ENCODE data around the gene USHBP1. TPM values are rescaled to one million over a fixed set of nuclear protein-coding genes. Genes with fewer than 3 reads are reported as not detected.

USHBP1 gene
- total RNA-seq, 1 donor from 2014 or later = 54.2 TPM

DNA sequence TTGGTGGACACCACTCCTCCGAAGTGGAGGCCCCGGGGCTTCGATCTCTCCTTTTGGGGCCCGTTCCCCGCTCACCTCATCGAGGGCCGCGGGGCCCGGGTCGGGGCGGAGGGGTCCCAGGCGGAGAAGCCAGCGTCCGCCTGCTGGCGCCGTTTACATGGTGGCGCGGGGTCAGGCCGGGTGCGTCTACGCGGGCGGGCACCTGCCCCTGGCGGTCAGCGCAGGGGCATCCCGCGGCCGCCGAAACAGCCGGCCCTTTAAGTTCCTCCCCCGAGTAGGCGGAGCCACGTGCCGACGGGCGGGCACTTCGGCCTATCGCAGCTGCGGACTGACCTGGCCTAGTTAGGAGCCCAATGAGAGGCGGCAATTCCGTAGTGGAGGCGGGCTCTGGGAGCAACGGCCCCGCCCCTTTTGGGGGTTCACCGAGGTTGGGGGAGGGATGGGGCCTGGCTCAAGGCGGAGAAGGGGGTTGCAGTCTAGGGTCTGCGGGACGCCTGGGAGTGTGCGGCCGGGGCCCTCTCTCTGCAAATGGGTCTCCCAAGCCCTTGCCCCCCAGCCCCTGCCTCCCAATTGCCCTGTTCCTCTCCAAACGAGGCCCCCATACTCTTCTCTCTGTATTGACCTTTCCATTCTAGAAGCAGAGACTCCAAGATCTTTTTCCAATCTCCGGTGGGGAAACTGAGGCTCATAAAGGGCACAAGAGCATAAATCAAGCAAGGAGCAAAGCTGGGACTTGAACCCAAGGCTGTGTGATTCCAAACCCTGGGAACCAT, 38.8 kb upstream of the USHBP1 start, which contains the start of gene ABHD8:
ABHD8 (minus strand) TSS at position 259 of the 773 bp plus-strand sequence. CDS start 1,809 bp downstream, outside the sequence.
- Mint-ChIP-seq H3K9me3 (ENCODE audit: unreplicated experiment) (no peaks in the 10 kb centered on the region), H3K4me1 (ENCODE audit: unreplicated experiment) (peaks cover 17% of the 10 kb centered on the region), H3K4me3 (ENCODE audit: unreplicated experiment) (peak within 1 kb of the TSS; percentile 79), H3K36me3 (ENCODE audit: low read depth, unreplicated experiment) (peaks cover 6% of the 10 kb centered on the region), H3K27ac (ENCODE audit: unreplicated experiment) (no peak within 1 kb of the TSS), H3K27me3 (ENCODE audit: unreplicated experiment) (peaks cover 3% of the 10 kb centered on the region)
- TF ChIP-seq, protein P1, sequence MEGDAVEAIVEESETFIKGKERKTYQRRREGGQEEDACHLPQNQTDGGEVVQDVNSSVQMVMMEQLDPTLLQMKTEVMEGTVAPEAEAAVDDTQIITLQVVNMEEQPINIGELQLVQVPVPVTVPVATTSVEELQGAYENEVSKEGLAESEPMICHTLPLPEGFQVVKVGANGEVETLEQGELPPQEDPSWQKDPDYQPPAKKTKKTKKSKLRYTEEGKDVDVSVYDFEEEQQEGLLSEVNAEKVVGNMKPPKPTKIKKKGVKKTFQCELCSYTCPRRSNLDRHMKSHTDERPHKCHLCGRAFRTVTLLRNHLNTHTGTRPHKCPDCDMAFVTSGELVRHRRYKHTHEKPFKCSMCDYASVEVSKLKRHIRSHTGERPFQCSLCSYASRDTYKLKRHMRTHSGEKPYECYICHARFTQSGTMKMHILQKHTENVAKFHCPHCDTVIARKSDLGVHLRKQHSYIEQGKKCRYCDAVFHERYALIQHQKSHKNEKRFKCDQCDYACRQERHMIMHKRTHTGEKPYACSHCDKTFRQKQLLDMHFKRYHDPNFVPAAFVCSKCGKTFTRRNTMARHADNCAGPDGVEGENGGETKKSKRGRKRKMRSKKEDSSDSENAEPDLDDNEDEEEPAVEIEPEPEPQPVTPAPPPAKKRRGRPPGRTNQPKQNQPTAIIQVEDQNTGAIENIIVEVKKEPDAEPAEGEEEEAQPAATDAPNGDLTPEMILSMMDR (IDR thresholded peaks at IDR 0.05; ENCODE audit: unreplicated experiment) = peak; percentile 74
- DNase-seq (ENCODE audit: low spot score) = peak; percentile 98

DNA sequence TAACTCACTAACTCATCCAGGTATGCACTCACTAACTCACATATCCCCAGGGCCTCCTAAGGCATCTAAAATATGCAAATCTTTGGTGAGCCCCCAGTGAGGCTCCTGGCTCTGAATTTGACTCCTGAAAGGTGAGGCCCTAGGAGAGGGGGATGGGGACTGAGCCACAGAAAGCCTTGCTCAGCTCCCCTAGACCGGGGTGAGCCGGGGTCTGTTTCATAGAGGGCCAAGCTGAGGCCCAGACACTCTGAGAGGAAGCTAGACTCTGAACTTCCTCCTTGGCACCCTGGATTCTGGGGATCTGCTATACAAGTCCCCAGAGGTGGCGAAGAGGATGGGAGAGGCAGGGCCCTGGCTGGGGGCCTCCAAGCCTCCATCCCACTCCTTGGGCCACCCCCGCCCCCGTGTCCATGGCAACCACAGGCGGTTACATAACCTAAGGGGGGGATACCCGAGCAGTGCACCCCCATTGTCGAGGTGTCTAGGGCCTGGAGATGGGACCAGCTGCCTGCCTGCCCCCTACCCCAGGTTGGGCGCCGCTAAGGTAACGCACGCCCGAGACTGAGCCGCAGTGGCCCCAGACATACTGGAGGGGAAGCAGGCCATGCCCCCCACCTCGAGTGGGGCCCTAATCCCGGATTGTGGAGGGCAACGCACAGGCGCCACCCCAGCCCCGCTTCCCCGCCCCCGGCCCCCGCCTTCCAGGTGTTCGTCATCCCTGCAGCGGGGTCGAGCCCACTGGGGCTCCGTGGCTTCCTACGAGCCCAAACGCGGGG, 38.0 kb upstream of the USHBP1 start:
- Mint-ChIP-seq H3K4me3 (ENCODE audit: unreplicated experiment) (peak overlapping the region; percentile 74), H3K27ac (ENCODE audit: unreplicated experiment) (no peak overlapping the region), H3K4me1 (ENCODE audit: unreplicated experiment) (peaks cover 12% of the 10 kb centered on the region), H3K36me3 (ENCODE audit: low read depth, unreplicated experiment) (peaks cover 6% of the 10 kb centered on the region), H3K27me3 (ENCODE audit: unreplicated experiment) (peaks cover 3% of the 10 kb centered on the region), H3K9me3 (ENCODE audit: unreplicated experiment) (no peaks in the 10 kb centered on the region)
- TF ChIP-seq, protein P1 (IDR thresholded peaks at IDR 0.05; ENCODE audit: unreplicated experiment) = no peak
- DNase-seq (ENCODE audit: low spot score) = no peak

DNA sequence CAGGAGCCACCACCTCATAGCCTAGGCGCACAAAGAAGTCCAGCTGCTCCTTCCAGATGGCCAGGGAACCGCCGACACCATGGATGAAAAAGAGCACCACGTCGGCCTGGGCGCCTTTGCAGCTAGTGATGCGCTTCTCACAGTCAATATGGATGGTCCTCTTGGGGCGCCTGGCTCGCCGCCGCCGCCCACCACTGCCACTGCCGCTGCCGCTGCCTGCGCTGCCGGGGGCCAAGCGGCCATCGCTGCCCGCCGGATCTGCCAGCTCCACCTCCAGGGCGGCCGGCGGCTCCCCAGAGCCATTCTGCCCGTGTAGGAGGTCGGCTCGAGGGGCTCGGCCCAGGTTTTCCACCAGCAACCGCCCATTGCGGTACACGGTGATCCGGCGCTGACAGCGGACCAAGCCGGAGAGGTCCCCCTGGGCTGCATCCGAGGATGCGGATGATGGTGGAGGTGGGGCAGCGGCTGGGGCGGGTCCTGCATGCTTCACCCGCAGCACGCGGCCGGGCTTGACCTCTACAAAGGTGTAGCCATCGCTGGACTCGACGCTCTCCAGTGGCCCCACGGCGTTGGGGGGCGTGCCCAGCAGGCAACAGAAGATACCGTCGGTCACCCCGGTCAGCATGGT, 36.6 kb upstream of the USHBP1 start:
- TF ChIP-seq, protein P1 (IDR thresholded peaks at IDR 0.05; ENCODE audit: unreplicated experiment) = no peak
- no peak for DNase-seq (ENCODE audit: low spot score)
- H3K27me3 Mint-ChIP-seq (ENCODE audit: unreplicated experiment) = peaks cover 6% of the 10 kb centered on the region
- H3K9me3 Mint-ChIP-seq (ENCODE audit: unreplicated experiment) = no peaks in the 10 kb centered on the region
- H3K4me1 Mint-ChIP-seq (ENCODE audit: unreplicated experiment) = peaks cover 8% of the 10 kb centered on the region
- H3K27ac Mint-ChIP-seq (ENCODE audit: unreplicated experiment) = no peak overlapping the region
- no peak overlapping the region for H3K4me3 Mint-ChIP-seq (ENCODE audit: unreplicated experiment)
- peaks cover 3% of the 10 kb centered on the region for H3K36me3 Mint-ChIP-seq (ENCODE audit: low read depth, unreplicated experiment)

DNA sequence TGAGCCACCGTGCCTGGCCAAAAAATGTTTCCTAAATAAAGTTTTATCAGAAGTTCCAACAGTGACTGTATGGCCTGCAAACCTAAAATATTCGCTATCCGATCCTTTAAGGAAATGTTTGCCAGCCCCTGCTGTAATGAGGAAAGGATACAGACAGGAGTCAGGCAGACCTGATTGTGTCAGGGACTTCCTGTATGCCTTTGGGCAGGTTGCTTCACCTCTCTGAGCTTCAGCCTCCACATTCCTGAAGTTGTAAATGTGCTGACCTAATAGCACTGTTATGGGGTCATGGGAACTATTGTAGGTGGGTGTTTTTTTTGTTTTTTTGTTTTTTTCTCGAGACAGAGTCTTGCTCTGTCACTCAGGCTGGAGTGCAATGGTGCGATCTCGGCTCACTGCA, 32.4 kb upstream of the USHBP1 start:
- H3K9me3 Mint-ChIP-seq (ENCODE audit: unreplicated experiment) = no peaks in the 10 kb centered on the region
- DNase-seq (ENCODE audit: low spot score) = no peak
- peaks cover 1% of the 10 kb centered on the region for H3K36me3 Mint-ChIP-seq (ENCODE audit: low read depth, unreplicated experiment)
- peaks cover 3% of the 10 kb centered on the region for H3K27me3 Mint-ChIP-seq (ENCODE audit: unreplicated experiment)
- TF ChIP-seq, protein P1 (IDR thresholded peaks at IDR 0.05; ENCODE audit: unreplicated experiment) = no peak
- no peak overlapping the region for H3K4me3 Mint-ChIP-seq (ENCODE audit: unreplicated experiment)
- no peak overlapping the region for H3K27ac Mint-ChIP-seq (ENCODE audit: unreplicated experiment)
- H3K4me1 Mint-ChIP-seq (ENCODE audit: unreplicated experiment) = no peaks in the 10 kb centered on the region

All from endothelial cell (in vitro differentiated cells).